A673 (cell line): ENCODE data around the gene CTTNBP2.

Experiments
- CTCF ChIP-seq: fragments of 300-800, 200-600 bp; sonication (generic); conservative IDR thresholded peaks from 2 replicates; pipeline ENCODE4 v1.5.1; 2017; ENCODE audit warnings: low read depth, mild to moderate bottlenecking, antibody characterized with exemption, low read length, moderate library complexity, mixed read lengths
- EZH2 ChIP-seq: fragments of 200-600 bp; sonication (generic); IDR thresholded peaks from 2 replicates; pipeline ENCODE4 v1.6.1; 2017; ENCODE audit warnings: borderline replicate concordance, low read depth, mild to moderate bottlenecking, mixed read lengths, antibody characterized with exemption, low read length; ENCODE audit not compliant: poor library complexity, severe bottlenecking

DNA sequence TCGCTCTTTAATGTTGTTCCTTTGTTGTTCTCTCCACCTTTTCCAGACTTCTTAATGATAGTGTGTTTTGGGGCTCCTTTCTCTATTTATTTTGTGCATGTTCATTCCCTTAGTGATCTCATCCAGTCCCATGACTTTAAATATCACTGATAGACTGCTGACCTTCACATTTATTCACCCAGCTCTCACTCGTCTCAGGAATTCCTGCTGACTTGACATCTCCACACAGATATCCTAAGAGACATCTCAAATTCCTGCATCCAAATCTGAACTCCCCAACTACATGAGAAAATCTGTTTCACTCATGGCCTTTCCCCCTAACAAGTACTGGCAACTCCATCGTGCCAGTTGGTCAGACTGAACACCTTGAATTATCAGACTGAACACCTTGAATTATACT is 111.2 kb downstream of the CTTNBP2 start:
- TF ChIP-seq CTCF (no peak), EZH2 (no peak)
